Astrocyte (in vitro differentiated cells and primary cell): ENCODE results near the gene ATP8A1.

Source experiments
- EZH2 ChIP-seq: IDR thresholded peaks from 2 replicates; pipeline ENCODE4 v1.6.1; 2012; ENCODE audit warnings: mild to moderate bottlenecking, low read length, inconsistent platforms; ENCODE audit not compliant: insufficient read depth
- TF ChIP-seq, protein P1 (sequence below): IDR thresholded peaks from 2 replicates; pipeline ENCODE4 v1.5.1; 2011; ENCODE audit warnings: low read depth, mild to moderate bottlenecking, inconsistent platforms, low read length, moderate library complexity; ENCODE audit not compliant: insufficient read depth

DNA sequence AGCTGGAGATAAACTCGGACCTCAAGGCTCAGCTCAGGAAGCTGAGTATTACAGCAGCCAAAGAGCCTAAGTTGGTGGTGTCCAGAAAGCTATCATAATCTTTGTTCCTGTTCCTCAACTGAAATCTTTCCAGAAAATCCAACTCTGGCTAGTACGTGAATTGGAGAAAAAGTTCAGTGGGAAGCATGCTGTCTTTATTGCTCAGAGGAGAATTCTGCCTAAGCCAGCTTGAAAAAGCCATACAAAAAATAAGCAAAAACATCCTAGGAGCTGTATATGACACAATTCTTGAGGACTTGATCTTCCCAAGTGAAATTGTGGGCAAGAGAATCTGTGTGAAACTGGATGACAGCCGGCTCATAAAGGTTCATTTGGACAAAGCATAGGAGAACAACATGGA lies 185.0 kb downstream of the ATP8A1 start:
- TF ChIP-seq, protein P1, sequence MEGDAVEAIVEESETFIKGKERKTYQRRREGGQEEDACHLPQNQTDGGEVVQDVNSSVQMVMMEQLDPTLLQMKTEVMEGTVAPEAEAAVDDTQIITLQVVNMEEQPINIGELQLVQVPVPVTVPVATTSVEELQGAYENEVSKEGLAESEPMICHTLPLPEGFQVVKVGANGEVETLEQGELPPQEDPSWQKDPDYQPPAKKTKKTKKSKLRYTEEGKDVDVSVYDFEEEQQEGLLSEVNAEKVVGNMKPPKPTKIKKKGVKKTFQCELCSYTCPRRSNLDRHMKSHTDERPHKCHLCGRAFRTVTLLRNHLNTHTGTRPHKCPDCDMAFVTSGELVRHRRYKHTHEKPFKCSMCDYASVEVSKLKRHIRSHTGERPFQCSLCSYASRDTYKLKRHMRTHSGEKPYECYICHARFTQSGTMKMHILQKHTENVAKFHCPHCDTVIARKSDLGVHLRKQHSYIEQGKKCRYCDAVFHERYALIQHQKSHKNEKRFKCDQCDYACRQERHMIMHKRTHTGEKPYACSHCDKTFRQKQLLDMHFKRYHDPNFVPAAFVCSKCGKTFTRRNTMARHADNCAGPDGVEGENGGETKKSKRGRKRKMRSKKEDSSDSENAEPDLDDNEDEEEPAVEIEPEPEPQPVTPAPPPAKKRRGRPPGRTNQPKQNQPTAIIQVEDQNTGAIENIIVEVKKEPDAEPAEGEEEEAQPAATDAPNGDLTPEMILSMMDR = no peak
- no peak for TF ChIP-seq EZH2
